T follicular helper cell (primary cell): Measurements from ENCODE around the gene MMP13.
"Not testable (repeated sequence)": the region's sequence is repeated elsewhere in the genome, so short reads cannot be mapped to it uniquely, and the experiment has no call there.

Experiments
- DNase-seq: peaks from one replicate; pipeline ENCODE4 v3.0.0-alpha.2; 2020; ENCODE audit warnings: low read depth

The MMP13 gene

GRCh38 chr11:102935514-102935913 is 20.0 kb downstream of the MMP13 start:
- DNase-seq, result no peak

DNA sequence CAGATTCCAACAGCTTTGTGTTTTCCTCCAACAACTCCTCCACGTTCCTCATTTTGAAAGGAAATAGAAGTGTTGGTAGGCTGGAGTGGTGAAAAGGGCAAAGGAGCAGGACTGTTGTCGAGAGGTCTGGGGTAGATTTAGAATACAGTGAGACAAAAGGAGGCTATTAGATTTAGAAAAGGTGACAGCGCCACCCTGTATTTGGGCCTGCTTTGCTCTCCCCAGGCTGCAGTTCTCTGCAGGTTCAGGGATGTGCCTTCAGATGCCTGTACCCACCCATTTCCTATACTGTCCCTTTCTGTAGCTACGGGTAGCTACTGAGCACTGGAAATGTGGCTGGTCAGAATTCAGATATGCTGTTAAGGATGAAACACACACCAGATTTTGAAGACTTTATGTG is 20.8 kb downstream of the MMP13 start:
- no peak for DNase-seq

- DNase-seq, result no peak
Measured at GRCh38 chr11:102933627-102934026, 21.9 kb downstream of the MMP13 start.

DNA sequence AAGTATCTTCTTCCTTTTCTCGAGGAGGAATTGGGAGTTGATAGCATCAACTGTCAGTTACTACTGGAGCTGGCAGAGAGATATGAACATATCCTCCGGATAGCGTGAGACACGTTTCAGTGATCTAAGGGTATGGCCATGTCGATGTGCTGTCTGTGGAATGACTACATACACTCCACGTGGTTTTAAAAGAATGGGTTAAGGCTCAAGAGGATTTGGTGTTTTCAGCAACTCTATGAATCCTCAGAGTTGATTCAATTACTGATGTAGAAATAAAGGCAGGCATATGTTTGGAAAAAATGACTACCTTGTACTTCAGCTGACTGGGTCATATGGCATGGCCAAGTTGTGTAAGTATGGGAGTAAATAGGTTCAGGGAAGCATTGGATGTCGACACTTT is 22.9 kb downstream of the MMP13 start:
- no peak for DNase-seq

DNA sequence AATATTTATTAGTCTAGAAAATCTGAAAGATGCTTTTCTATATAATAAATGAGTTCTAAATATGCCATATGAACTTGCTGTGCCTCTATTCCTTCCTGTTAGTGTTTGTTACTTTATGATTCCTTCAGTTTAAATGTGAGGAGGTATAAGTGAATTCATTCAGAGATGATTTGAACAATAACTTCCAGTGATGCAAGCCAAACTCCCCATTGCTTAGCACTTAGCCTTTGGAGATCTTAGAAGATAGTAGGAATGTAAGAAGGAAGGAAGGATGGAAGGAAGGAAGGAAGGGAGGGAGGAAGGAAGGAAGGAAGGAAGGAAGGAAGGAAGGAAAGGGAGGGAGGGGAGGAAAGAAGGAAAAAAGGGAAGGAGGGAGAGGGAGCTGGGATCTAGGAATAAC is 25.1 kb downstream of the MMP13 start:
- DNase-seq, result no peak

DNA sequence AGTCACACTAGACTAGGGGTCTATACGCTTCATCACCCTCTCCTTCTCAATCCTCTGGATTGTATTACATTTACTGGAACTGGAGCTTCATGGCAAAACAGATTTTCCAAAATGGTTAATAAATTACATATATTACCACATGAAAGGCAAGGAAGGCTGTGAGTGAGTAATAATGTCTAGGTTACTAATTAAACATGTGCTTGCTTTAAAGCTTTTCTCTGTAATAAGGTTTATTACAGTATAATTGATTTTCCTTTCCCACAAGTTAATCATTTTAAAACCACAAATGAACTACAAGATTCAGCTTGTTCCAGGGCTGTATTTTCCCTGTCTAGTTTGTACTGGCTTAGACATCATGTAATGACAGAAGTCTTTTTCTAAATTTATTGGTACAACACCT is 25.6 kb downstream of the MMP13 start:
- DNase-seq, result no peak

GRCh38 chr11:102929166-102929565 is 26.4 kb downstream of the MMP13 start:
- DNase-seq, result no peak

DNA sequence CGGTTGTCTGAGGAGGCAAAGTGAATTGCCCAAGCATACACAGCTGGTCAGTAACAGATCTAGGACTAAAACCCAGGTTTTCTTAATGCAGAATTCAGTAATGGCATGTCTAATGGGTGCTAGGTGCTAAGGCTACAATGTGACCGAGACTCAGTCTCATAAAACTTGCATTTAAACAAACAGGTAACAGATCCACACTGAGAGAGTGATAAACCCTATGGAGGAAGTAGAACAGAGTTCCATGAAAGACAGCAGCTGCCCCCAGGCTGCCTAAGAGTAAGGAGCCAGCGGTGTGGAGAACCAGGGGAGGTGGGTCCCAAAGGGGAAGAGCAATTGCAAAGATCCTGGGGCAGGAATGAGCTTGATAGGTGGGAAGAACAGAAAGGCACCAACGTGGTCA is 27.3 kb downstream of the MMP13 start:
- DNase-seq, result no peak

DNA sequence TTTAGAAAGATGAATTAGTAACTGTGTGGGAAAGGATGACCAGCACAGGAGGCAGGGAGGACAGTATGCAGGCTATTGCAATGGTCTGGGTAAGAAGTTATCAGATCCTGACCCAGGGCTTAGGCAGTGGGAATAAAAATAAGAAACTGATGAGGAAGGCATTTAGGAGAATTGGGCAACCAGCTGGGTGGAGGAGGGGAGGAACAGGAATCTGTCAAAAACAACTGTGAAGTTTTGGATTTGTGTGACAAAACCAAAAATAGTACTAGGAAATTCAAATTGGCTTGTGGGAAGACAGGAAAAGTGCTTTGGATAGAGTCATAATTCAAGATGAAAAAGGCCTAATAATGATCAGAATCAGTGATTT is 27.9 kb downstream of the MMP13 start:
- no peak for DNase-seq

DNA sequence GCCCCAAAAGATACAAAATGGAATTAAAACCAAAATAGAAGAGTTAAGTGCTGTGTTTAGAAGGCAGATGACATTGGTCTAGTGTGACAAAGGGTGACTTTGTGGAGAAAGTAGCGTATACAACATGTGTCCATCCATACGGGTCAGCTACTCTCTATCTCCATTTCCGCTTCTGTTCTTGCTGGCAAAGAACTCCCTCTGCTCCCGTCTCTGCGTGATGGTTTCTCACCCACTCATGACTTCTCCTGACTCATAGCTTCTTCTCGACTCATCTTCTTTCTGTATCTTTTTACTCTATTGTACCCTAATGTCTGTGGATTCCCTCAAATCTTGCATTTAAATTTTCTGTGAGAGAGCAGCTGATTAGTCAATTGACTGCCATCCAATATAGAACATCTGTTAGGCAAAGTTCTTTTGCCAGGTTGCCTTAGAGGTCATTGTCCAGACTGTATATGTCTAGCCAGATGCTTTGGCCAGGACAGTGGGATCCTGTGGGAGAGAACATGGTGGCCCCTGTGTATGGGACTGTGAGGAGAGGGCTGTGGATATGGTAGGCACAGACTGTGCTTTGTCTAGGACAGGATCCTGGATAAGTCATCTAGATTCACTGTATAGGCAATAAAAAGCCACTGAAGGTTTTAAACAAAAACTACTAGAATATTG is 28.4 kb downstream of the MMP13 start:
- no peak for DNase-seq

GRCh38 chr11:102926517-102926916 is 29.0 kb downstream of the MMP13 start:
- no peak for DNase-seq

- DNase-seq, result no peak
Measured at GRCh38 chr11:102925988-102926387, 29.5 kb downstream of the MMP13 start.

DNA sequence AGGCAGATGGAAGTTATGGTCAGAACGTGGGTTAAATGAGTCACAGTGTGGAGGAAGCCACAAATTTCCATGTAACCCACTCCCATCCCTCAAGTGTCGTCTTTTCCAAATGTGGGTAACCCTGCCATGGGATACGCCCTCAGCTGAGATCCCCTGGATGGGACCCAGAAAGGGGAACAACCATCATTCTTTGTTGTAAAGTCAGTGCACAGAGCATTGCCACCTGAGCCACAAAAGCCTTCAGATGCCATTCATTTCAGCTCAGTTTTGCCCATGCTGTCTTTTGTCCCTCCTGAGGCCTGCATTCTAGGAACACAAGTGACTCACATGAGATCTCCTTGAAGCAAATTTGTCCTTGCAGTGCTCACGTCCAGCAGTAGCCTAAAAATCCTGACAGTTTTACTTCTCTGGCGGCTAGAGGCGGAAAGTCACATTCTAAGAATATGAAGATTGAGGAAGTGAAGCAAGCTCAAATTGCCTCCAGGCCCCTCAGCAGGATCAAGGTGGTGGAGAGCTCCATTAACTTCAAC is 30.6 kb downstream of the MMP13 start:
- no peak for DNase-seq

DNA sequence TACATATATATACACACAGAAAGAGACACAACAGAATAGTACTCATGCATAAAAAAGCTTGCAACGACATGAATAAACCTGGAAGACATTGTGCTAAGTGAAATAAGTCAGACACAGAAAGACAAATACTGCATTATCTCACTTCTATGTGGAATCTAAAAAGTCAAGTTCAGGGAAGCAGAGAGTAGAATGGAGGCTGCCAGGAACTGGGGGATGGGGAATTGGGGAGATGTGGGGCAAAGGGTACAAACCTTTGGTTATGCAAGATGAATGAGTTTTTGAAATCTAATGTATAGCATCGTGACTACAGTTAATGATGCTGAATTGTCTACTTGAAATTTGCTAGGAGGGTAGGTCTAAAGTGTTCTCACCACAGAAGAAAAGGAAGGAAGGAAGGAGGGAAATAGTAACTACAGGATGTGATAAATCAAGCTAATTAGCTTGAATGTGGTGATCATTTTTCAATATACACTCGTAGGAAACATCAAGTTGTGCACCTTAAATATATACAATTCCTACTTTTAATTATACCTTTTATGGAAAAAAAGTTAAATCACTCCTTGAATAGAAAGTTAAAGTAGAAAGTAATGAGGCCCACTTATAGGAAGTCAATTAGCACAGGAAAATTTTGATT is 33.8 kb downstream of the MMP13 start:
- no peak for DNase-seq

GRCh38 chr11:102920118-102920684 is 35.3 kb downstream of the MMP13 start:
- no peak for DNase-seq

DNA sequence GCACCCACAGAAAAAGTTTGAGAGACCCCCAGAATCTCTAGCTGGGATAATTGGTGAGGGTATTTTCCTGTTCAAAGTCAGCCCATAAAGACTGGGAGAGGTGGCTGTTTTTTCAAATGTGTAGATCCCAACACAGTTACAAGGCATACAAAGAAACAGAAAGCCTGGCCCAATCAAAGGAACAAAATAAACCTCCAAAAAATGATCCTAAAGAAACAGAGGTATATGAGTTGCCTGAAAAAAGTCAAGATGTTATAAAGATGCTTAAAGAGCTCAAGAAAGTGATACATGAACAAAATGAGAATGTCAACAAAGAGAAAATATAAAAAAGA is 40.5 kb downstream of the MMP13 start:
- DNase-seq, result no peak

GRCh38 chr11:102914238-102915043 is 41.1 kb downstream of the MMP13 start:
- no peak for DNase-seq

DNA sequence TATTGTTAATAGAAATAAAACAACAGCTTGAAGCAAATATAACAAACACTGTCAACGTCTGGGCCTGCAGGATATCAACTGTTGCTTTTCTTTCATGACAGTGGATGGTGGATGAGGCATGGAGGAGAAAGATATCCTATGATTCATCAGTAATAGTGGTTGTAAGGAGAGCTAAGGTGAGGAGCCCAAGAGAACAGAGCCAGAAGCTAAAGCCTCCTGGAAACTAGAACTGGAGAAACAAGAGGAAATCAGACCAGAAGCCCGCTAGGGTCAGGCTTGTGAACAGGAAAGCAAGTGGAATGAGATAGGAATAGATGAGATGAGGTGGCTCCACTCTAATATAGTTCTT is 43.1 kb downstream of the MMP13 start:
- DNase-seq, result no peak

GRCh38 chr11:102911758-102912481 is 43.6 kb downstream of the MMP13 start:
- no peak for DNase-seq

GRCh38 chr11:102905848-102906247 is 49.7 kb downstream of the MMP13 start:
- DNase-seq, result not testable (repeated sequence)

GRCh38 chr11:102903895-102904294 is 51.6 kb downstream of the MMP13 start:
- DNase-seq, result not testable (repeated sequence)

DNA sequence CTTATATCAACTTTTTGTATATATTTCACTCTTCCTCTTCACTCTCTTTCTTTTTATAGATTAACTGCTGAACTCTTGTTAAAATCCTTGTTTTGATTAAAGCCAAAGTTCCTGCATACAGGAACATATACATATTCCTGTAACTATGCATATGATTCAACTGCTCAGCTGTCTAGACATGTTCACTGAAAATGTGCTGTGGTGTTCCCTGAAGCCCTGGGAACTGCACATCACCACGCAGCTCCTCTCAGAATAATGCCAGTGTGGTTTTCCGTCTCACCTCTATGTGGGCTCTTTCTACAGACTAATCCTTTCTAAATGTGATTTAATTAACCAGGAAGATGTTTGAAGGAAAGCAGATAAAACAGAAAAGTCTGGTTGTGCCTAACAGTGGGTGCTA is 55.2 kb downstream of the MMP13 start:
- DNase-seq, result no peak
